DND-41 (cell line): ENCODE results near the gene ZNF654.

Source experiments
- ATAC-seq: fragments of 200-7000 bp; cut with Tn5 transposase; 3 replicates; pipeline ENCODE4 v1.9.1; 2021; ENCODE audit warnings: low read depth; ENCODE audit not compliant: insufficient read depth
- DNase-seq: peaks from one replicate; pipeline ENCODE4 v3.0.0-alpha.2; 2020
- H2AFZ ChIP-seq: 2 replicates; pipeline ENCODE4 v1.6.0; 2012; ENCODE audit warnings: low read depth, low read length
- H3K27ac ChIP-seq: 2 replicates; pipeline ENCODE4 v1.5.1; 2012; ENCODE audit warnings: low read length, inconsistent platforms
- H3K27me3 ChIP-seq: fragments of 200-600 bp; sonication (generic); 2 replicates; pipeline ENCODE4 v1.6.0; 2012; ENCODE audit warnings: low read length, mild to moderate bottlenecking, inconsistent platforms; ENCODE audit not compliant: insufficient read depth, poor library complexity
- H3K36me3 ChIP-seq: 2 replicates; pipeline ENCODE4 v1.5.1; 2012; ENCODE audit warnings: low read length, inconsistent platforms; ENCODE audit not compliant: insufficient read depth
- H3K4me1 ChIP-seq: 2 replicates; pipeline ENCODE4 v1.5.1; 2012; ENCODE audit warnings: mild to moderate bottlenecking, low read length; ENCODE audit not compliant: insufficient read depth
- H3K4me2 ChIP-seq: 2 replicates; pipeline ENCODE4 v1.6.0; 2012; ENCODE audit warnings: mild to moderate bottlenecking, moderate library complexity, low read length, inconsistent platforms; ENCODE audit not compliant: insufficient read depth
- H3K4me3 ChIP-seq, 2 experiments: fragments of 200-600 bp in 1 of 2; shearing (Covaris generic) in 1 of 2; 2 replicates each; pipeline ENCODE4 v1.5.1; 2012 to 2016; ENCODE audit warnings: inconsistent platforms in 2 of 2, low read length in 2 of 2, mild to moderate bottlenecking in 2 of 2, low read depth in 1 of 2, moderate library complexity in 1 of 2
- H3K79me2 ChIP-seq: 2 replicates; pipeline ENCODE4 v1.6.0; 2012; ENCODE audit warnings: low read length, inconsistent platforms; ENCODE audit not compliant: insufficient read depth
- H3K9ac ChIP-seq: 2 replicates; pipeline ENCODE4 v1.6.0; 2012; ENCODE audit warnings: low read depth, mild to moderate bottlenecking, inconsistent platforms, low read length, moderate library complexity
- H3K9me3 ChIP-seq: 2 replicates; pipeline ENCODE4 v1.5.1; 2012; ENCODE audit warnings: low read length, moderate library complexity, mild to moderate bottlenecking, inconsistent platforms; ENCODE audit not compliant: insufficient read depth, severe bottlenecking
- H4K20me1 ChIP-seq: 2 replicates; pipeline ENCODE4 v1.6.0; 2012; ENCODE audit warnings: low read length; ENCODE audit not compliant: insufficient read depth
- CTCF ChIP-seq: IDR thresholded peaks from 2 replicates; pipeline ENCODE4 v1.5.1; 2012; ENCODE audit warnings: borderline replicate concordance, low read length, moderate library complexity, mild to moderate bottlenecking; ENCODE audit not compliant: poor library complexity, severe bottlenecking; ENCODE audit errors: extremely low read depth
- EZH2 ChIP-seq: IDR thresholded peaks from 3 replicates; pipeline ENCODE4 v1.6.1; 2012; ENCODE audit warnings: borderline replicate concordance, low read depth, mild to moderate bottlenecking, moderate library complexity, low read length, inconsistent platforms; ENCODE audit not compliant: severe bottlenecking

ZNF654 gene

GRCh38 chr3:88151358-88151757, 92.3 kb downstream of the ZNF654 start:
- H3K9me3 ChIP-seq, result no peaks in the 10 kb centered on the region
- peak overlapping the region; percentile 43 for H3K27ac ChIP-seq
- no peak overlapping the region for H2AFZ ChIP-seq
- ATAC-seq (no peak), DNase-seq (no peak)
- H3K4me3 ChIP-seq, result peak overlapping the region; percentile 92 to 99; a peak in 3 of 4 replicates
- peak overlapping the region; percentile 94 for H3K9ac ChIP-seq
- H4K20me1 ChIP-seq, result peaks cover 17% of the 10 kb centered on the region
- H3K36me3 ChIP-seq, result peaks cover 36% of the 10 kb centered on the region
- no peak for TF ChIP-seq CTCF
- no peak for TF ChIP-seq EZH2
- H3K4me2 ChIP-seq, result peak overlapping the region; percentile 63
- peaks cover 55% of the 10 kb centered on the region for H3K4me1 ChIP-seq
- H3K27me3 ChIP-seq, result no peaks in the 10 kb centered on the region
- H3K79me2 ChIP-seq, result peaks cover 97% of the 10 kb centered on the region

DNA sequence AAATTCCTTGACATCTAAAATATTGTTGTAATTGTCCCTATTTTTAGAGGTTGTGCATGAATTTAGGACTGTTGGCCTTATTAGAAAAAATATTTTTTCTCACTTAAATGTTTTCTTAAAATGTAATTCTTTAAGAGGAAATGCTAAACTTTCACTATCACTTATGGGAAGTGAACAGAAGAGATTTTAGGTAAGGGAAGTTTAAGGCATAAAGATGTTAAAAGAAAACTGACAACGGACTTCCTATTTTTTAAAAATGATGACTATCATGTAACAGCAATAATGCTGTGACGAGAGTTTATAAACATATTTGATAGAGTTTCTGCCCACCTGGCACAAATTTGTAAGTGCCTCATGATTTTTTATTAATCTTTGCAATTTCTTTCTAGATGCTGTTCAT, 93.8 kb downstream of the ZNF654 start:
- Histone ChIP-seq H4K20me1 (peaks cover 18% of the 10 kb centered on the region), H3K4me2 (peak overlapping the region; percentile 63), H3K9ac (no peak overlapping the region), H3K36me3 (peaks cover 50% of the 10 kb centered on the region), H3K4me1 (peaks cover 57% of the 10 kb centered on the region), H3K4me3 (peak overlapping the region in 1 of 2 experiments; percentile 31; a peak in 1 of 4 replicates), H3K27me3 (no peaks in the 10 kb centered on the region), H2AFZ (no peak overlapping the region), H3K79me2 (peaks cover 99% of the 10 kb centered on the region), H3K9me3 (no peaks in the 10 kb centered on the region), H3K27ac (no peak overlapping the region)
- DNase-seq (no peak), ATAC-seq (no peak)
- TF ChIP-seq CTCF (no peak), EZH2 (no peak)

- H3K4me2 ChIP-seq, result no peak overlapping the region
These were observed 107.4 kb downstream of the ZNF654 start for GRCh38 chr3:88166419-88166971.

More at GRCh38 chr3:88166419-88166971, 107.4 kb downstream of the ZNF654 start:
- ATAC-seq (no peak), DNase-seq (no peak)
- Histone ChIP-seq H3K9me3 (no peaks in the 10 kb centered on the region), H3K36me3 (peaks cover 21% of the 10 kb centered on the region), H3K27ac (no peak overlapping the region), H2AFZ (no peak overlapping the region), H3K27me3 (no peaks in the 10 kb centered on the region), H3K4me3 (no peak overlapping the region), H3K4me1 (no peaks in the 10 kb centered on the region), H3K9ac (no peak overlapping the region), H4K20me1 (peaks cover 6% of the 10 kb centered on the region; the same call in 1 of the 2 replicates), H3K79me2 (peaks cover 20% of the 10 kb centered on the region)
- TF ChIP-seq EZH2 (no peak), CTCF (no peak)
